GM08714 (cell line): ENCODE measurements around the gene CELA2A.
"Not testable (repeated sequence)": the region's sequence is repeated elsewhere in the genome, so short reads cannot be mapped to it uniquely, and the experiment has no call there.

Source experiments
- H3K4me3 ChIP-seq: fragments of 200-500 bp; sonication (Bioruptor generic); 2 replicates; pipeline ENCODE4 v1.5.1; 2014; ENCODE audit warnings: mild to moderate bottlenecking, low read length, inconsistent platforms
- ZNF274 ChIP-seq: IDR thresholded peaks from 2 replicates; pipeline ENCODE4 v1.6.1; 2012; ENCODE audit warnings: mild to moderate bottlenecking, low read depth, low read length

CELA2A gene

DNA sequence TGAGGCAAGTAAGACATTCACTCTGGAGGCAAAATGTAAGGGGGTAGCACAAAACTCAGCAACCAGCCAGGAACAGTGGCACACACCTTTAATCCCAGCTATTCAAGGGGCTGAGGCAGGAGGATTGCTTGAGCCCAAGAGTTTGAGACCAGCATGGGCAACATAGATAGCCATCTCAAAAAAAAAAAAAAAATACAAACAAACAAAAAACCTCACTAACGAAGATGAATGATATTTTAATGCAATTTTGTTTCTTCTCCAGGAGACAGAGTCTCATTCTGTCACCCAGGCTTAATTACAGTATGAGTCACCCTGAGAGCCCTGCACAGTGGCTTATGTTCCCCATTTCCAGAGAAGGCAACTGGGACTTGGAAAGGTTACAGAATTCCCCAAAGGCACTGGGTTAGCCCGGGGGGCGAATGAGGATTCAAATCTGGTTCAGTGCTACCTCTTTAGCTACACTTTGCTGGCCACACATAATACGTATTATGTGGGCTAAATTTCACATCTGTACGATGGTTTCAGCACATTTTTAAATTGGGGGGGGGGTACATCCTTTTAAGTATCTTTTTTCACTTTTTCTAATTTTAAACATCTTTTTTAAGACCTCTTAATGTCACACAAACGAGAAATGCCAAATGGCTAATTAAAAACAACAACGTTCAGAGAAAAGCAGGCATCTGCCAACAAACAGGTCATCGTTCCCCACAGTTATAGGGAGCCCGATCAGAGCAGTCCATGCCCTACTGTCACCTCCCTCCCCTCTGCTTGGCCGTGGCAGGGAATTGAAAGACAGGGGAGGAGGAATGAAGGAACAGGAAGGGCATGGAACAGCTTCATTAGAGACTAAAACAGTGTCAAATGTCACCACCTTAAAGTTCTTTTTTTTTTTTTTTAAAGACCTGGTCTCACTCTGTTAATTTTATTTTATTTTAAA is 3.5 kb downstream of the CELA2A start:
- TF ChIP-seq ZNF274: no peak
- no peak overlapping the region for H3K4me3 ChIP-seq

DNA sequence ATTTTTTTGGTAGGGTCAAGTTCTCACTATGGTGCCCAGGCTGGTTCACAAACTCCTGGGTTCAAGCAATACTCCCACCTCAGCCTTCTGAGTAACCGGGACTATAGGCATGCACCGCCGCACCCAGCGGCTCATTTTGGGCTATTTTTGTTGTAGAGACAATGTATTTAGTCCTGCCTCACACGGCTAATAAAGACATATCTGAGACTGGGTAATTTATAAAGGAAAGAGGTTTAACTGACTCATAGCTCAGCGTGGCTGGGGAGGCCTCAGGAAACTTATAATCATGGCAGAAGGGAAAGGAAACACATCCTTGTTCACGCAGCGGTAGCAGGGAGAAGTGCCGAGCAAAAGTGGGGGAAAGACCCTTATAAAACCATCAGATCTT is 4.2 kb downstream of the CELA2A start:
- no peak overlapping the region for H3K4me3 ChIP-seq
- no peak for TF ChIP-seq ZNF274

DNA sequence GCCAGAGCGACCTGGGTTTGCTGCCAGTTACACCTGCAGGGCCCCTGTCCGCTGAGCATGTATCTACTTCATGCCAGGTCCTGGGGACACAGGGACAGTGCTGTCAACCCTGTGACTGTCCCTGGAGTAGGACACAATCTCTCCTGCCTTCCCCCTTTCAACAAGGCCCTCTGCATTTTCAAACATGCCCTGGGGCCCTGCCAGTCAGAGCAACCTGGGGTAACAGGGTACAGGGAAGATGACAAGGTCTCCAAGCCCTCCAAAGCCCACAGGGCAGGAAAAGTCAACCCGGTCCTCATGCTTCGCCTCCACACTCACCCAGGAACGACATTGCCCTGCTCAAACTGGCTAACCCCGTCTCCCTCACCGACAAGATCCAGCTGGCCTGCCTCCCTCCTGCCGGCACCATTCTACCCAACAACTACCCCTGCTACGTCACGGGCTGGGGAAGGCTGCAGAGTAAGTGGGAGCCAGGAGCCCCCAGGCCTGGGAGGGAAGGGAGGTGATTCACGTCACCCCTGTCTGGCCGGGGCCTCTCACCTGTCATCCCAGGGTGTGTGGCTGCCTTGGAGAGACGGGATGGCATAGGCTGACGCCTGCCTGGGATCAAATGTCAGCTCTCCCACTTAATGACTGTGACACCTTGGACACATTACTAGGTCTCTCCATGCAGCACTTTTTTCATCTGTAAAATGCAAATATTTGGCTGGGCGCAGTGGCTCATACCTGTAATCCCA is 6.7 kb downstream of the CELA2A start:
- H3K4me3 ChIP-seq: not testable (repeated sequence)

DNA sequence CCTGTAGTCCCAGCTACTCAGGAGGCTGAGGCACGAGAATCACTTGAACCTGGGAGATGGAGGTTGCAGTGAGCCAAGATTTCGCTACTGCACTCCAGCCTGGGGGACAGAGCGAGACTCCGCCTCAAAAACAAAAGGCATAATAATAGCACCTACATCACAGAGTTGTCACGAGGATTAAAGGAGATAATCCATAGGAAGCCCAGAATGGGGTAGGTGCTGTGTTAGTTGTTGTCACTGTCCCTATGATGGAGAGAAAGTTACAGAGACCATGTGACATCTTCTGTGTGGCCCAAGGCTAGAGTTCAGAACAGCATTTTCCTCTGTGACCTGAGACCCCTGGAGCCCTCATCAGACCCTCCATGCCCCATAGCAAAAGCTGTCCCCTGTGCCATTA is 7.4 kb downstream of the CELA2A start:
- H3K4me3 ChIP-seq: not testable (repeated sequence)

DNA sequence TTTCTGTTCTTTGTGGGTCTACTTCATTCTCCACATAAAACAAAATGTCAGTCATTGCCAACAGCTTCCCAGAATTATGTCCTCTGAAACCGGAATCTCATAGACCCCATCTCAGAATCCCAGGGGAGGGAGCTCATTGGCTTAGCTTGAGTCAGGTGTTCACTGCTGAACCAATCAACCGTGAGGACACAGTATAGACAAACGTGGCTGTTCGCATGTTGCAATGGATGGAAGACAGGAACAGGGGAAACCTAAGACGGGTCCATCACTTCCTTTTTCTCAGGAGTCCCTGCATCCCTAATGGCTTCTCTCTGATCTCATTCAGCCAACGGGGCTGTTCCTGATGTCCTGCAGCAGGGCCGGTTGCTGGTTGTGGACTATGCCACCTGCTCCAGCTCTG is 9.1 kb downstream of the CELA2A start:
- no peak for TF ChIP-seq ZNF274
- no peak overlapping the region for H3K4me3 ChIP-seq

DNA sequence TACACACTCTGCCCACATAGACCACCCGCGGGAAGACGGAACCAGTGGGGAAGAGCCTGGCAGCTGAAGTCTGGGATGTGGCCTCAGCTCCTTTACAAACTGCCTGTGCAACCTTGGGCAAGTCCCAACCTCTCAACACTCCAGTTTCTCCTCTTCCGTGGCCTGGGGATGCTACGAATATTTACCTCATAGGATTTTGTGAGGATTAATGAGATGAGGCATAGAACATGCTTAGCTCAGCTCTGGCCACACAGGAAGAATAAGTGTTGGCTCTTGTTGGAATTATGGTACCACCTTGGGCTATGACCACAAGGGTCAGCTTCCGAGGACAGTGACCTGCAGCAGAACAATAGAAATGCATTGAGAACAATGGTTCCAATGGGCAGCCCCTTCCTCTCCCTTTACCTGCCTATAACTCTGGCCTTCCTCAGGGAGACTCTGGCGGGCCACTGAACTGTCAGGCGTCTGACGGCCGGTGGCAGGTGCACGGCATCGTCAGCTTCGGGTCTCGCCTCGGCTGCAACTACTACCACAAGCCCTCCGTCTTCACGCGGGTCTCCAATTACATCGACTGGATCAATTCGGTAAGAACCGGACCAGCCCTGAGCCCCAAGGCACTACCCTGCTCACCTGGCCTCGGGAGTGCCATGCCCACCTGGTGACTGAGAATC is 10.6 kb downstream of the CELA2A start:
- H3K4me3 ChIP-seq: not testable (repeated sequence)

DNA sequence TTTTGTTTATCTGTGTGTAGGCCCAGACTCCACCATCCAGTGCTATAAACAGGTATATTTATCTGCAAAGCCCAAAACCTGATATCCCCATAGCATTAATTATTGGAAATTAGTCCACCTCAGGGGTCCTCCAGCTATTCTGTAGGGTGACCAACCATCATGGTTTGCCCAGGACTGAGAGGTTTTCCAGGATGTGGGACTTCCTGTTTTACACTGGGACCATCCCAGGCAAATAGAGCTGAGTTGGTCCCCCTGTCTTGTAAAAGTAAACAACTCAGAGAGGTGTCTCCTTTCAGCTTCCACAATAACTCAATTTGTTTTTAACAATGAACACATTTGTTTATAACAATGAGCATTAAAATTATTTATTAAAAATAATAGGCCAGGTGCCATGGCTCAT is 11.6 kb downstream of the CELA2A start:
- H3K4me3 ChIP-seq: no peak overlapping the region
- TF ChIP-seq ZNF274: no peak

DNA sequence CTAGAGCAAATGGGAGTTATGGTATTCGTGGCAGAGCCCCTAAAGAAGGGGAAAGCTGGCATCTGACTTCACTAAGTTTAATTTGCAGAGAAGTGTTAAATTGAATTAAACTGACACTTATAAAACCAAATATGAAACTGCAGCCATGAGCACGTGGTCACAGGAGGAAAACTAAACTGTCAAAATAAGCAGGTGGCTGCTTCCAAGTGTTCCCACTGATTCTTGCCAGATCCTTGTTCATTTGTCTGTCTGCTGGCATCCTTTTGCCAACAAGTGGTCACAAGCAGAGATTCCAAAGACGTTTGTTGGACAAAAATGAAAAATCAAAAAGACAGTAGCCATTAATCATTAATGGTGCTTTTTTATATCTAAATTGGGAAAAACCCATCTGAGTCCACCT is 12.8 kb downstream of the CELA2A start:
- no peak overlapping the region for H3K4me3 ChIP-seq
- no peak for TF ChIP-seq ZNF274

DNA sequence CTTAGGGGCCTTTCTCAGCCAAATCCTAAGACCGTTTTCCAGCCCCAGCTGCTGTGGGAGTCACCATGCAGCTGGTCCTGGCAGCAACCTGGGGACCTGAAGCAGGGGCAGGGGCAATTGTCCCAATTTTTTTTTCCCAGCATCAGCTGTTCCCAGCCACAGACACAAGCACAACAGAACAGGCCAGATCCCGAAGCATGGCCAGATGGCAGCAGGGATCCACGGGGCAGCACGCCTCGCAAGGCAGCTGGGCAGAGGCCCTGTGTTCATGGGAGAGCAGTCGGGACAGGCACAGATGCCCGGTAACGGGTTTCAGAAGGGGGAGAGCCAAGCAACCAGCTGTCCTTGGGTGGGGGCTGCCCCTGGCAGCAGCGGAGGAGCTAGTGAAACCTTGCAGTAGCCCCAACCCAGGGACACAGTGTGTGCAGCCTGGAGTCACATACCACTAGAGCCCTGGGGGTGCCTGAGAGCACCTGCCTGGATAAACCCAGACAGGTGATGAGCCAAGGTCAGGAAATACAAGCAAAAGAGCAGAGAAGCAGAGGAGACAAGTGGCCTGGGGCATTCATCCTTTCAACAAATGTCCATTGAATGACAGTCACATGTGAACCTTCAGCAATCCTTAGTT is 13.4 kb downstream of the CELA2A start:
- not testable (repeated sequence) for H3K4me3 ChIP-seq

DNA sequence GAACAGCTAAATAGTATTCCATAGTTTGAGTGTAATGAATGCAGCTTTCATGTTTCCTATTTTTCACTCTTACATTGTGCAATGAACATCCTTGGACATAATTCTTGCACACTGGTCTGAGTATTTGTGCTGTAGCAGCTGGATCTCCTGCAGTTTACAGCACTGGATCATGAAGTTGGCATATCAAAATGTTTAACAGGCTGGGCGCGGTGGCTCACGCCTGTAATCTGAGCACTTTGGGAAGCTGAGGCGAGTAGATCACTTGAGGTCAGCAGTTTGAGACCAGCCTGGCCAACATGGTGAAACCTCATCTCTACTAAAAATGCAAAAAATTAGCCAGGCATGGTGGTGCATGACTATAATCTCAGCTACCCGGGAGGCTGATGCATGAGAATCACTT is 14.5 kb downstream of the CELA2A start:
- H3K4me3 ChIP-seq: not testable (repeated sequence)

DNA sequence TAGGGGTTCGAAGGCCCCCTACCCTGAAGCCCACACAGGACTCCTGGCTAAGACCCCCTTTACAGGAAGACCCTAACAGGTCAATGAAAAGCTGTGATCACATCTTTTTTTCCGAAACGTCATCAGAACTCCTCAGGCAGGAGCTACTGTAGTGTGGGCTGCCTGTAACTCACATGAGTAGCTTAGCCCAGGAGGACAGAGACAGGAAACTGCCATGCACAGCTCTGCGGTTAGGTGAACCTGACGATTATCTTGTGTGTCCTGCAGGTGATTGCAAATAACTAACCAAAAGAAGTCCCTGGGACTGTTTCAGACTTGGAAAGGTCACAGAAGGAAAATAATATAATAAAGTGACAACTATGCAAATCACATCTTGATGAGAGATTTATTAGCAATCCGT is 15.2 kb downstream of the CELA2A start:
- H3K4me3 ChIP-seq: not testable (repeated sequence)

DNA sequence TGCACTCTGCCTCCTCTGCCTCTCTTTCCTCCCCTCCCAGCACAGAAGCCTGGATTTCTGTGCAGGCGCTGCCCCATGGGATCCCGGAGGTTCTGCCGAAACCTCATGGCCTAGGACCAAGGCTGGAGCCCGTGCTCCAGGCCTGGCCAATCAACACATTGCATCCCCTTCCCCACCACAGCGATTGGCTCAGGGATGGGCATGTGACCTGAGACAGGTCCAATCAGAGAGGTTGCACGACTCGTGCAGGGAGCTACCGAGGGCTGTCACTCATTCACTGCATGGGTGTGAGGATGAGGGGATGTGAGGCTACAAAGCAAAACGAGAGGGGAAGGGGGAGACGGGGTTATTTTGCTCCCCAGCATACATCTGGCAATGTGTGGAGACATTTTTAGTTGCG is 16.1 kb downstream of the CELA2A start:
- no peak overlapping the region for H3K4me3 ChIP-seq
- no peak for TF ChIP-seq ZNF274

DNA sequence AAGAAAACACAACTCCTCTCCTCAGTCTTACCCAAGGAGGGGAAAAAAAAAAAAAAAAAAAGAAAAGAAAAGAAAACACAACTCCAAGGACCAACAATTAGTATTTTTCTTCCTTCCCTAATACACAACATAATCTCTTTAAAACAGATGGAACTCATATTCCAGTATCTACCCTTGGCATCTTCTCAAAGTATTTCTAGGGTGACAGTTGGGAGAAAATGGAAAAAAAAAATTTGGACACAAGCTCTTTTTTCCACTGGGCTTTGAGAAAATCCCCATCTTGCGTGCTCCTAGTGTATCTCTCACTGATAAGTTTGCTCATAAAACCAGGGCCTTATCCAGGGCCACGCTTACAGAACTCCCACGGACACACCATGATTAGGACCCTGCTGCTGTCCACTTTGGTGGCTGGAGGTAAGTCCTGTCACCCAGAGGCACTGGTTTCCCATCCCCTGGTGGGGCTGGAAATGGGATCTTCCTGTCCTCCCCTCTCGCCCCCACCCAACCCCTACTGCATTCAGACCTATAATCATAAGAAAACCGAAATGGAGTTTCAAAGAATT is 19.3 kb downstream of the CELA2A start, which contains the start of gene CELA2B:
CELA2B (plus strand) TSS at position 353 of the 563 bp plus-strand sequence; CDS start at position 375, 22 bp downstream.
- TF ChIP-seq ZNF274: no peak

DNA sequence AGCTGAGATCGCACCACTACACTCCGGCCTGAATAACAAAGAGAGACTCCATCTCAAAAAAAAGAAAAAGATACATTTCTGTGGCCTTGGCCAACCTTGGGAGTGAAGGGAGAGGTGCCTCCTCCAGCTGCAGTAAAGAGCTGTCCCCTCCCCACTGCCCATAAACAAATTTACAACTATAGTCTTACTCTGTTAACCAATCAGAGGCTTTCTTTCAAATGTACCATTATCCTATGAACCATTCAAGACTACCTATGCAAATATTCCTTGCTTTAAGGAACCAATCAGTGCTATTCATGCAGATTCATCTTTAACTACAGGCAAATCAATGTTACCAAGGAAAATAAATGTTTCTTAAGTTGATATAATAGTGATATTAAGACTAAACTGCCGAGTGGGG is 20.4 kb downstream of the CELA2A start:
- H3K4me3 ChIP-seq: no peak overlapping the region
- TF ChIP-seq ZNF274: no peak

More for the DNA sequence above, 19.3 kb downstream of the CELA2A start, which contains the start of gene CELA2B:
- no peak within 1 kb of the TSS for H3K4me3 ChIP-seq
